Activated naive CD8-positive, alpha-beta T cell (primary cell): Measurements from ENCODE around the gene UQCR10.

Experiments used
- H3K27ac Mint-ChIP-seq: one replicate; pipeline ENCODE4 v1.8.0; 2021; ENCODE audit warnings: mixed read lengths
- H3K27me3 Mint-ChIP-seq: one replicate; pipeline ENCODE4 v1.8.0; 2021; ENCODE audit warnings: mixed read lengths
- H3K36me3 Mint-ChIP-seq: one replicate; pipeline ENCODE4 v1.8.0; 2021; ENCODE audit warnings: mixed read lengths
- H3K4me1 Mint-ChIP-seq: one replicate; pipeline ENCODE4 v1.8.0; 2021; ENCODE audit warnings: low read depth, mixed read lengths
- H3K4me3 Mint-ChIP-seq: one replicate; pipeline ENCODE4 v1.8.0; 2021; ENCODE audit warnings: mild to moderate bottlenecking, mixed read lengths
- H3K9me3 Mint-ChIP-seq: one replicate; pipeline ENCODE4 v1.8.0; 2021; ENCODE audit warnings: low read depth, mixed read lengths

Gene UQCR10

GRCh38 chr22:29767171-29768051 is at the start of gene UQCR10:
Gene UQCR10, plus strand, starts transcription at chr22:29767369. Its CDS starts 30 bp downstream, at chr22:29767399.
- H3K9me3 Mint-ChIP-seq, result no peaks in the 10 kb centered on the region
- no peaks in the 10 kb centered on the region for H3K27me3 Mint-ChIP-seq
- H3K4me3 Mint-ChIP-seq, result peak within 1 kb of the TSS; percentile 100
- peaks cover 36% of the 10 kb centered on the region for H3K4me1 Mint-ChIP-seq
- peak within 1 kb of the TSS; percentile 99 for H3K27ac Mint-ChIP-seq
- peaks cover 4% of the 10 kb centered on the region for H3K36me3 Mint-ChIP-seq

- Mint-ChIP-seq H3K9me3 (no peaks in the 10 kb centered on the region), H3K27me3 (peaks cover 20% of the 10 kb centered on the region)
These were observed 49.4 kb upstream of the UQCR10 start for GRCh38 chr22:29717789-29718188.

GRCh38 chr22:29718949-29719898 is 47.9 kb upstream of the UQCR10 start:
- peaks cover 2% of the 10 kb centered on the region for H3K4me1 Mint-ChIP-seq
- peaks cover 20% of the 10 kb centered on the region for H3K27me3 Mint-ChIP-seq
- peak overlapping the region; percentile 56 for H3K4me3 Mint-ChIP-seq
- no peaks in the 10 kb centered on the region for H3K9me3 Mint-ChIP-seq
- no peaks in the 10 kb centered on the region for H3K36me3 Mint-ChIP-seq
- H3K27ac Mint-ChIP-seq, result no peak overlapping the region

More at GRCh38 chr22:29717789-29718188, 49.4 kb upstream of the UQCR10 start:
- Mint-ChIP-seq H3K27ac (no peak overlapping the region), H3K36me3 (no peaks in the 10 kb centered on the region), H3K4me1 (peaks cover 2% of the 10 kb centered on the region), H3K4me3 (no peak overlapping the region)

GRCh38 chr22:29719899-29720645 is 47.1 kb upstream of the UQCR10 start, which contains the start of gene CABP7:
Gene CABP7, plus strand, starts transcription at chr22:29720003. Its CDS starts 422 bp downstream, at chr22:29720425.
- peaks cover 2% of the 10 kb centered on the region for H3K4me1 Mint-ChIP-seq
- H3K9me3 Mint-ChIP-seq, result no peaks in the 10 kb centered on the region

GRCh38 chr22:29720811-29721323 is 46.3 kb upstream of the UQCR10 start:
- Mint-ChIP-seq H3K4me1 (peaks cover 2% of the 10 kb centered on the region), H3K4me3 (no peak overlapping the region), H3K27me3 (peaks cover 18% of the 10 kb centered on the region), H3K36me3 (no peaks in the 10 kb centered on the region), H3K9me3 (no peaks in the 10 kb centered on the region), H3K27ac (no peak overlapping the region)

More at GRCh38 chr22:29719899-29720645, 47.1 kb upstream of the UQCR10 start, which contains the start of gene CABP7:
- Mint-ChIP-seq H3K27me3 (peaks cover 18% of the 10 kb centered on the region), H3K27ac (no peak within 1 kb of the TSS), H3K4me3 (peak within 1 kb of the TSS; percentile 20), H3K36me3 (no peaks in the 10 kb centered on the region)

- no peak overlapping the region for H3K27ac Mint-ChIP-seq
- H3K27me3 Mint-ChIP-seq, result peaks cover 12% of the 10 kb centered on the region
- H3K4me3 Mint-ChIP-seq, result no peak overlapping the region
- H3K36me3 Mint-ChIP-seq, result no peaks in the 10 kb centered on the region
- H3K4me1 Mint-ChIP-seq, result peaks cover 2% of the 10 kb centered on the region
- no peaks in the 10 kb centered on the region for H3K9me3 Mint-ChIP-seq
These were observed 45.0 kb upstream of the UQCR10 start for GRCh38 chr22:29722151-29722550.

- H3K27me3 Mint-ChIP-seq, result peaks cover 12% of the 10 kb centered on the region
- no peaks in the 10 kb centered on the region for H3K9me3 Mint-ChIP-seq
- H3K36me3 Mint-ChIP-seq, result no peaks in the 10 kb centered on the region
- no peak overlapping the region for H3K4me3 Mint-ChIP-seq
- H3K27ac Mint-ChIP-seq, result no peak overlapping the region
- peaks cover 2% of the 10 kb centered on the region for H3K4me1 Mint-ChIP-seq
These were observed 44.6 kb upstream of the UQCR10 start for GRCh38 chr22:29722587-29722986.

- H3K36me3 Mint-ChIP-seq, result no peaks in the 10 kb centered on the region
- peaks cover 4% of the 10 kb centered on the region for H3K27me3 Mint-ChIP-seq
- no peak overlapping the region for H3K4me3 Mint-ChIP-seq
- no peak overlapping the region for H3K27ac Mint-ChIP-seq
- no peaks in the 10 kb centered on the region for H3K9me3 Mint-ChIP-seq
- H3K4me1 Mint-ChIP-seq, result peaks cover 2% of the 10 kb centered on the region
These were observed 43.4 kb upstream of the UQCR10 start for GRCh38 chr22:29723766-29724165.

- Mint-ChIP-seq H3K36me3 (no peaks in the 10 kb centered on the region), H3K27me3 (no peaks in the 10 kb centered on the region), H3K4me1 (no peaks in the 10 kb centered on the region), H3K9me3 (no peaks in the 10 kb centered on the region), H3K27ac (no peak overlapping the region), H3K4me3 (no peak overlapping the region)
These were observed 42.3 kb upstream of the UQCR10 start for GRCh38 chr22:29724843-29725242.

GRCh38 chr22:29726106-29726505 is 41.1 kb upstream of the UQCR10 start:
- no peaks in the 10 kb centered on the region for H3K9me3 Mint-ChIP-seq
- H3K4me1 Mint-ChIP-seq, result no peaks in the 10 kb centered on the region
- H3K4me3 Mint-ChIP-seq, result no peak overlapping the region
- H3K27ac Mint-ChIP-seq, result no peak overlapping the region
- H3K27me3 Mint-ChIP-seq, result no peaks in the 10 kb centered on the region
- no peaks in the 10 kb centered on the region for H3K36me3 Mint-ChIP-seq

- no peaks in the 10 kb centered on the region for H3K36me3 Mint-ChIP-seq
- H3K9me3 Mint-ChIP-seq, result no peaks in the 10 kb centered on the region
- H3K4me3 Mint-ChIP-seq, result no peak overlapping the region
- no peak overlapping the region for H3K27ac Mint-ChIP-seq
- no peaks in the 10 kb centered on the region for H3K4me1 Mint-ChIP-seq
- H3K27me3 Mint-ChIP-seq, result no peaks in the 10 kb centered on the region
These were observed 40.5 kb upstream of the UQCR10 start for GRCh38 chr22:29726512-29727130.

- Mint-ChIP-seq H3K4me3 (no peak overlapping the region), H3K4me1 (no peaks in the 10 kb centered on the region), H3K27me3 (no peaks in the 10 kb centered on the region), H3K36me3 (no peaks in the 10 kb centered on the region), H3K9me3 (no peaks in the 10 kb centered on the region), H3K27ac (no peak overlapping the region)
These were observed 40.0 kb upstream of the UQCR10 start for GRCh38 chr22:29727131-29727523.

GRCh38 chr22:29729161-29729560 is 38.0 kb upstream of the UQCR10 start:
- no peaks in the 10 kb centered on the region for H3K4me1 Mint-ChIP-seq
- no peaks in the 10 kb centered on the region for H3K36me3 Mint-ChIP-seq
- no peak overlapping the region for H3K4me3 Mint-ChIP-seq
- H3K27me3 Mint-ChIP-seq, result no peaks in the 10 kb centered on the region
- no peaks in the 10 kb centered on the region for H3K9me3 Mint-ChIP-seq
- H3K27ac Mint-ChIP-seq, result no peak overlapping the region
